ENCODE results near the gene TAX1BP3.
A peak's percentile ranks its signal among the peaks of the same experiment; 100 is the strongest.

Gene TAX1BP3

DNA sequence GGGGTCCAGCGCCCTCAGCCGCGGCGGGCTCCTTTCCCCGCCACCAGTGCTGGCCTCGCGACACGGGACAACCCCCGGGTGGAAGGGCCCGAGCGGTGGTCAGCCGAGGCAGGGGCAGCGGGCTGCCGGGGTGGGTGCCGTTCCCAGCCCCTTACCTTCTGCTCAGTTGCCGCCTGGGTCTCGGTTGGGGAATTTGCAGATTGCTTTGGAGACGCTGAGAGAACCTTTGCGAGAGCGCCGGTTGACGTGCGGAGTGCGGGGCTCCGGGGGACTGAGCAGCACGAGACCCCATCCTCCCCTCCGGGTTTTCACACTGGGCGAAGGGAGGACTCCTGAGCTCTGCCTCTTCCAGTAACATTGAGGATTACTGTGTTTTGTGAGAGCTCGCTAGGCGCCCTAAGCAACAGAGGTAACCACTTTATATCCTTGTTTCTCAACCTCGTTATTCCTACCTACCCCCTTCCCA lies 31.4 kb downstream of the TAX1BP3 start:
- H3K4me3 ChIP-seq (ENCODE audit: low read length): peak overlapping the region; percentile 76
- DNase-seq (ENCODE audit: low read depth, low spot score): no peak

- H3K4me3 ChIP-seq (ENCODE audit: low read length): peak within 1 kb of the TSS; percentile 76
- peak; percentile 86 for DNase-seq (ENCODE audit: low read depth, low spot score)
Measured at GRCh38 chr17:3636154-3636907, 32.0 kb downstream of the TAX1BP3 start, which contains the start of the genes CTNS and SHPK. TSS of gene CTNS (plus strand) at chr17:3636760. CDS start at chr17:3640207, 3,447 bp downstream. TSS of gene SHPK (minus strand) at chr17:3636250. CDS start at chr17:3636219, 31 bp downstream.

GRCh38 chr17:3635474-3636153 lies 32.8 kb downstream of the TAX1BP3 start:
- no peak for DNase-seq (ENCODE audit: low read depth, low spot score)
- H3K4me3 ChIP-seq (ENCODE audit: low read length): peak overlapping the region; percentile 76

DNA sequence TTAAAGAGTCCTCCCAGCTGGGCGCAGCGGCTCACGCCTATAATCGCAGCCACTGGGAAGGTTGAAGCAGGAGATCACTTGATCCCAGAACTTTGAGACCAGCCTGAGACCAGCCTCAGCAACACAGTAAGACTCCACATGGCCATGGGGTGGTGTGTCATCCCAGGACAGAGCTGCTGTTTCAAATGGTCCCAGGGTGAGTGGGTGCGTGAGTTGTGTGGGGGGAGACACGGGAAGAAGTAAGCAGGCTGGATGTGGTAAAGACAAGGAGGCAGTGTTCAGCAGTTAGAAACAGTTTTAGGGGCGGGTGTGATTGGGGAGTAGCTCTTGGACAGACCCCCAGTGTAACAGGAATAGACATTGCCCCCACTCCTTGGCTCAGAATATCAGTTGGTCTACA lies 36.1 kb downstream of the TAX1BP3 start:
- H3K4me3 ChIP-seq (ENCODE audit: low read length): no peak overlapping the region
- no peak for DNase-seq (ENCODE audit: low read depth, low spot score)

DNA sequence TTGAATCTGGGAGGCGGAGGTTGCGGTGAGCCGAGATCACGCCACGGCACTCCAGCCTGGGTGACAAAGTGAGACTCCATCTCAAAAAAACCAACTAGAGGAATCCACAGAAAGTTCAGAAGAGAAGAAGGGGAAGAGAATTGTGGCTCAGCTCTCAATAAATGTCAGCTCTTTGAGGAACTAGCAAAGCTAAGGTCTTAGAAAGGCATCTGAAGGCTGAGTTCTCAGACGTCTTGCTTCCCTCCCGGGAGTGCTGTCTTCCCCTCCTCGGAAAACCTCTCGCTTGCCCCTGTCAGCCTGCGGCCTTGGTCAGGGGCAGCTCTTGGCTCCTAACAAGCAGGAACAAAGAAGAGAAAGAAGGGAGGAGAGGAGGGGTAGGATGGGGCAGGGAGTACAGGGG lies 37.6 kb downstream of the TAX1BP3 start:
- no peak overlapping the region for H3K4me3 ChIP-seq (ENCODE audit: low read length)
- DNase-seq (ENCODE audit: low read depth, low spot score): no peak

GRCh38 chr17:3627769-3628167 lies 40.6 kb downstream of the TAX1BP3 start:
- DNase-seq (ENCODE audit: low read depth, low spot score): no peak
- no peak overlapping the region for H3K4me3 ChIP-seq (ENCODE audit: low read length)

DNA sequence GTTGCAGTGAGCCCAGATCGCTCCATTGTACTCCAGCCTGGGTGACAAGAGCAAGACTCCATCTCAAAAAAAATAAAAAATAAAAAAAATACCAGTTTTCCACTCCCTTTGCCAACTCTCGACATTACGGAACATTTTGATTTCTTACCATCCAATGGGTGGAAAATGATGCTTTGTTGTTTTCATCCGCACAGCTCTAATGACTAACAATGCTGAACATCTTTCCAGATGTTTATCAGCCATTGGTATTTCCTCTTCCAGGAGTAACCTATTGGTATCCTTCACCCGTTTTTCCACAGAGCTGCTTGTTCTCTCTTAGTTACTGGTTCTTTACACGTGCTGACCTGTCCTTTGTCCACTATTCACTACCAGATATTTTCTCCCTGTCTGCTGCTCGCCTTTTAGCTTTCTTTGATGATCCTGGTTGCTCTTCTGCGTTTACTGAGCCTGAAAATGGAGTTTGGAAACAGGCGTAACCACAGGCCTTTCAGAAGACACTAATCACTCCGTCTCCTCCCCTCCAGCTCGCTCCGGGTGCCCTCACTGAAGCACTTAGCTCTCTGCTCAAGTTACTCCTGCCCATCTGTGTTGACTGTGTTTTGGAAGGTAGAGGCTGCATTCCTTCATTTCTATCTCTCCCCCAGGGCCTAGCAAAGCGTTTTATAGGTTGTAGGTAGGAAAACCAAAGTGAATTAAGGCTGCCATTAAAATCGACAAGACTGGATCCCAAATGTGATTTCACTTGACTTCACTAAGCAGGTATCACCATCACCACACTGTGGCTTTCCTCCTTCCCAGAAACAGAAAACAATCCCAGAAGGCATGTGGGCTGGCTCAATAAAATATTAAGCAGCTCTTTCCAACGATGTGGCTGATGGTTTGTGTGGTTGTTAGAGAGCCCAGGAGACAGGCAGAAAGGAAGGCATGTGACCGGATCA lies 41.3 kb downstream of the TAX1BP3 start:
- no peak overlapping the region for H3K4me3 ChIP-seq (ENCODE audit: low read length)
- DNase-seq (ENCODE audit: low read depth, low spot score): no peak

- no peak for DNase-seq (ENCODE audit: low read depth, low spot score)
- no peak overlapping the region for H3K4me3 ChIP-seq (ENCODE audit: low read length)
Measured at GRCh38 chr17:3622977-3623594, 45.3 kb downstream of the TAX1BP3 start.

- DNase-seq (ENCODE audit: low read depth, low spot score): no peak
- no peak overlapping the region for H3K4me3 ChIP-seq (ENCODE audit: low read length)
Measured at GRCh38 chr17:3621146-3621720, 47.1 kb downstream of the TAX1BP3 start.

DNA sequence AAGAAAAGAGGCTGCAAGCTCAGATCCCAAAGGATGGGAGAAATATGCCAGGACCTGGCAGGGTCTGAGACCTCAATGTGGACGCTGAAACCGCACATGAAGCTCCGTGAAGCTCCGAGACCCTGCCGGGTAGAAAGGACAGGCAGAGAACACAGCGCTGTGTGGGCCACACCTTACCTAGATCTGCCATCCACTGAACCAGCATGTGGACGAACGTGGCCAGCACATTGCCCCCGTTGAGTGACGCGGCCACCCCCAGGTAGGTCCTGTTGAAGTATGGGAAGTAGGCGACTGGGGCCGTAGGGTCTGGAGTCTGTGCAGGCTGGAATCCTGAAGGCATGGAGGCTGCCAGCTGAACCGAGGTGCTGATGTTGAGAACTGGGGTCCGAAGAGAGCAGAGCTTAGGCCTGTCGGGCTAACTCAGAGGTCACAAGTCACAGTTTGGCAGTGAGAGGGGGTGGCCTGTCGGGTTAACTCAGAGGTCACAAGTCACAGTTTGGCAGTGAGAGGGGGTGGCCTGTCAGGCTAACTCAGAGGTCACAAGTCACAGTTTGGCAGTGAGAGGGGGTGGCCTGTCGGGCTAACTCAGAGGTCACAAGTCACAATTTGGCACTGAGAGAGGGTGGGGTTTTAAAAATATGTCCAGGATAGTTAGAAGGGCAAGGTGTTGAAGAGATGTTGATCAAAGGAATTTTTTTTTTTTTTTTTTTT lies 53.1 kb downstream of the TAX1BP3 start:
- no peak for DNase-seq (ENCODE audit: low read depth, low spot score)
- no peak overlapping the region for H3K4me3 ChIP-seq (ENCODE audit: low read length)

DNA sequence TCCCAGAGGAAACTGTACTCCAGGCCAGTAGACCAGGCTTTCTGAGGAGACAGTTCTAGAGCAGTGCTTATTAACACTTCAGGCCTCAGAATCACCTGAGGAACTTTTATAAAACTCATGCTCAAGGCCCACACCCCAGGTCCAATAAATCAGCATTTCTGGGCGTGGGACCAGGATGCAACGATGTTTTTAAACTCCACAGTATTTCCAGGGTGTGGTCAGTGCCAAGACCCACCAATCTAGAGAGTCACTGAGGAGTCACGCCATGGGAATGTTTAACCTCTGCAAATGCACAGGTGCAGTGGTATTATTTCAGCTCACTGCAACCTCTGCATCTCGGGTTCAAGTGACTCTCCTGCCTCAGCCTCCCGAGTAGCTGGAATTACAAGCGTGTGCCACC lies 55.3 kb downstream of the TAX1BP3 start:
- no peak for DNase-seq (ENCODE audit: low read depth, low spot score)
- no peak overlapping the region for H3K4me3 ChIP-seq (ENCODE audit: low read length)

Data from Jurkat, Clone E6-1 (cell line).